Fibroblast of mammary gland (primary cell): ENCODE data around the gene FAIM2.

Source experiments
- DNase-seq: peaks from one replicate; pipeline ENCODE4 v3.0.0-alpha.2; 2010; ENCODE audit warnings: low read depth
- H3K4me3 ChIP-seq: 2 replicates; pipeline ENCODE4 v1.5.1; 2011; ENCODE audit warnings: low read depth, mild to moderate bottlenecking, low read length, moderate library complexity; ENCODE audit not compliant: control insufficient read depth
- TF ChIP-seq, protein P1 (sequence below): conservative IDR thresholded peaks from 2 replicates; pipeline ENCODE4 v1.5.1; 2011; ENCODE audit warnings: low read depth, low read length, inconsistent platforms; ENCODE audit not compliant: control insufficient read depth, insufficient read depth

The FAIM2 gene

DNA sequence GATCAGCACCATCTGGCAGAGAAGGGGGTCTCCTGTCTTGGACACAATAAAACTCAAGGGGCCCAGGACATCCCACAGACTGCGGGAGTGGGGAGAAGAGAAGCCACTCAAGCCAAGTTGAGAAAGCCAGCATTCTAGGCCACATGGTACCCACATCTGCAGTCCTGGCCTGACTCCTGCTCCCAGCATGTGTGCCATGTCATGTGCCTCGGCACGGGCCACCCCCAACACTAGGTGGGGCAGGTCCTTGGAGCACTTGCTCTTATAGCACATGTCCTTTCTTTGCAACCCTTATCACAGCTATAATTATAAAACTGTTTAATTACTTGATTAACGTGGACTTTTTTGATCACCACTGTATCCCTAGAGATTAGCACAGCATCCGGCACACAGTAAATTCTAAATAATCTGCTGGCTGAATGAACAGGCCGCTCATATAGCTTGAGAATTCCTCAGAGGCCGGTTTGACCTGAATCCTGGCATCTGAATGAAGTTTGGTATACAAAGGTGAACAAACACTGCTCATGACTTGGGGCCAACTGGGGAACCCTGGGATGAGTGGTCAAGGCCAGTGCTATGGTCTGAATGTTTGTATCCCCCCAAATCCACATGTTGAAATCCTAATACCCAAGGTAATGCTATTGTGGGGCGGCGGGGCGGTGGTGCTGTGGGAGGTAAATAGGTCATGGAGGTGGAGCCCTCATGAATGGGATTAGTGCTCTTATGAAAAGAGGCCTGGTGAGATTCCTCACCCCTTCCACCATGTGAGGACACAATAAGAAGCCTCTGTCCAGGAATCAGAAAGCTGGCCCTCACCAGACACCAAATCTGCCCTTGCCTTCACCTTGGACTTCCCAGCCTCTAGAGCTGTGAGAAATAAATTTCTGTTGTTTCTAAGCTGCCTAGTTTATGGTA lies 82.1 kb downstream of the FAIM2 start:
- DNase-seq: no peak
- no peak overlapping the region for H3K4me3 ChIP-seq
- TF ChIP-seq, protein P1, sequence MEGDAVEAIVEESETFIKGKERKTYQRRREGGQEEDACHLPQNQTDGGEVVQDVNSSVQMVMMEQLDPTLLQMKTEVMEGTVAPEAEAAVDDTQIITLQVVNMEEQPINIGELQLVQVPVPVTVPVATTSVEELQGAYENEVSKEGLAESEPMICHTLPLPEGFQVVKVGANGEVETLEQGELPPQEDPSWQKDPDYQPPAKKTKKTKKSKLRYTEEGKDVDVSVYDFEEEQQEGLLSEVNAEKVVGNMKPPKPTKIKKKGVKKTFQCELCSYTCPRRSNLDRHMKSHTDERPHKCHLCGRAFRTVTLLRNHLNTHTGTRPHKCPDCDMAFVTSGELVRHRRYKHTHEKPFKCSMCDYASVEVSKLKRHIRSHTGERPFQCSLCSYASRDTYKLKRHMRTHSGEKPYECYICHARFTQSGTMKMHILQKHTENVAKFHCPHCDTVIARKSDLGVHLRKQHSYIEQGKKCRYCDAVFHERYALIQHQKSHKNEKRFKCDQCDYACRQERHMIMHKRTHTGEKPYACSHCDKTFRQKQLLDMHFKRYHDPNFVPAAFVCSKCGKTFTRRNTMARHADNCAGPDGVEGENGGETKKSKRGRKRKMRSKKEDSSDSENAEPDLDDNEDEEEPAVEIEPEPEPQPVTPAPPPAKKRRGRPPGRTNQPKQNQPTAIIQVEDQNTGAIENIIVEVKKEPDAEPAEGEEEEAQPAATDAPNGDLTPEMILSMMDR: no peak

DNA sequence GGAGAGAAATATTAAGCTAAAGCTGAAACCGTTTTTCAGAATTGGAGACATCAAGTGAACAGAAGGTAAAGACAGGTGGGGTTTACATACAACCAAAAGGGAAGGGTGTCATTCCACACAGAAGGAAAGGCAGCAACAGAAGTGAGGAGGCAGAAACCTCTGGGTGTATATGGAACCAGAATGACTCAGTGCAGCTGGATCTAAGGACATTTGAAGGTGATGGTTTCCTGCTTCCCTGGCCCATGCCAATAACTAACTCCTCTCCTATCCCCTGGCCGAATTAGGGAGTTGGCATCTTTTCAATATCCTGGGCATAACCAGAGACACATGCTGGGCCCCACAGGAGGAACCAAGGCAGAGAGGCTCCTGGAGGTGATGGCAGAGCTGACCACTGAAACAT lies 83.9 kb downstream of the FAIM2 start:
- TF ChIP-seq, protein P1: no peak
- H3K4me3 ChIP-seq: no peak overlapping the region

DNA sequence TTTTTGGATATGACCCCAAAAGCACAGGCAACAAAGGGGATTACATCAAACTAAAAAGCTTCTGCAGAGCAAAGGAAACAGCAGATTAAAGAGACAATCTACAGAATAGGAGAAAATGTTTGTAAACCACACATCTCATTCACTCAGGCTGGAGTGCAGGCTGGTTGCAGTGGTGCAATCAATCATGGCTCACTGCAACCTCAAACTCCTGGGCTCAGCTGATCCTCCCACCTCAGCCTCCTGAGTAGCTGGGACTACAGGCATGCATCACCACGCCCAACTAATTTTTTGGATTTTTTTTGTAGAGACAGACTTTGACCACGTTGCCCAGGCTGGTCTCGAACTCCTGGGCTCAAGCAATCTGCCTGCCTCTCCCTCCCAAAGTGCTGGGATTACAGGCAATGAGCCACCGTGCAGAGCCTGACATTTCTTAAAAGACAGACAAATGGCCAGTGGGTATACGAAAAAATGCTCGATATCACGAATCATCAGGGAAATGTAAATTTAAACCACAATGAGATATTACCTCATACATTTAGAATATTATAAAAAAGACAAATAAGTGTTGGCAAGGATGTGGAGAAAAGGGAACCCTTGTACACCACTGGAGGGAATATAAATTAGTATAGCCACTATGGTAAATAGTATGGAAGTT lies 85.3 kb downstream of the FAIM2 start:
- TF ChIP-seq, protein P1: no peak
- peak; percentile 23 for DNase-seq
- H3K4me3 ChIP-seq: no peak overlapping the region

More for the DNA sequence above, 83.9 kb downstream of the FAIM2 start:
- peak; percentile 29 for DNase-seq
